ENCODE data around the gene MAPT. TPM values are rescaled to one million over a fixed set of nuclear protein-coding genes. Genes with fewer than 3 reads are reported as not detected.

The MAPT gene
- total and polyA plus RNA-seq, 2 of the 4 experiments (the other 2 are of a cell fraction): 0.18 to 0.19 TPM

- Histone ChIP-seq H3K56ac (ENCODE audit: extremely low read depth, insufficient read depth, low read length) (no peak overlapping the region), H3K23ac (ENCODE audit: low read depth, low read length) (no peak overlapping the region), H2BK5ac (ENCODE audit: low read depth, low read length, poor library complexity, severe bottlenecking) (no peak overlapping the region), H3K4ac (ENCODE audit: low read depth, low read length) (no peak overlapping the region), H3K4me2 (ENCODE audit: low read depth, low read length) (no peak overlapping the region), H3K36me3 (ENCODE audit: control insufficient read depth, insufficient read depth, low read length) (peaks cover 52% of the 10 kb centered on the region), H3K79me1 (ENCODE audit: low read depth in 1 of 2, low read length in 2 of 2) (peaks cover 0 to 29% of the 10 kb centered on the region in 2 experiments; a peak in 2 of 4 replicates), H3K18ac (ENCODE audit: low read depth, low read length) (no peak overlapping the region), H3K27me3 (ENCODE audit: control insufficient read depth, insufficient read depth, low read length) (no peaks in the 10 kb centered on the region), H3K14ac (replicated peaks; ENCODE audit: low read depth, low read length) (no peak overlapping the region), H2BK120ac (ENCODE audit: low read depth, low read length) (no peak overlapping the region), H4K20me1 (ENCODE audit: insufficient read depth, low read length) (peaks cover 12% of the 10 kb centered on the region), H3K9ac (ENCODE audit: low read depth, low read length) (no peak overlapping the region), H3K9me1 (ENCODE audit: insufficient read depth, low read length) (peaks cover 19% of the 10 kb centered on the region), H3K27ac (ENCODE audit: insufficient read depth, low read length) (no peak overlapping the region), H3K4me3 (ENCODE audit: insufficient read depth, low read depth, low read length) (no peak overlapping the region), H2BK20ac (ENCODE audit: low read depth, low read length) (no peak overlapping the region), H4K8ac (ENCODE audit: low read depth in 2 of 2, low read length in 2 of 2) (no peak overlapping the region), H2BK15ac (ENCODE audit: low read depth, low read length) (no peak overlapping the region), H2AK5ac (ENCODE audit: low read depth, low read length) (no peak overlapping the region), H2AK9ac (replicated peaks; ENCODE audit: low read depth, low read length, poor library complexity) (no peak overlapping the region), H4K5ac (ENCODE audit: low read depth, low read length) (no peak overlapping the region), H3K4me1 (ENCODE audit: control insufficient read depth, insufficient read depth, low read length) (no peaks in the 10 kb centered on the region), H2AFZ (replicated peaks; ENCODE audit: low read length, poor library complexity) (no peak overlapping the region), H3K9me3 (ENCODE audit: control insufficient read depth, insufficient read depth, low read length) (no peaks in the 10 kb centered on the region), H4K91ac (ENCODE audit: insufficient read depth, low read depth, low read length) (no peak overlapping the region)
- intact Hi-C loops (cut with micrococcal nuclease) (no loop called here), dilution Hi-C loops (cut with HindIII; ENCODE audit: low sequenced_read_pairs, unreplicated experiment) (no loop called here), in situ Hi-C loops (cut with MboI; ENCODE audit: low sequenced_read_pairs) (no loop called here)
- TF ChIP-seq BHLHE40 (IDR thresholded peaks at IDR 0.05; ENCODE audit: low read depth, low read length) (no peak), ELK1 (IDR thresholded peaks at IDR 0.05; ENCODE audit: borderline replicate concordance, low read depth, low read length) (no peak), RFX5 (IDR thresholded peaks at IDR 0.05; ENCODE audit: low read depth, low read length) (no peak), RAD21 (IDR thresholded peaks at IDR 0.05; ENCODE audit: low read length) (no peak), MXI1 (IDR thresholded peaks at IDR 0.05; ENCODE audit: borderline replicate concordance, low read depth, low read length) (no peak)
- ChIA-PET CTCF (no interaction called here), POLR2A (ENCODE audit: unreplicated experiment) (no interaction called here)
- DNase-seq (no peak), ATAC-seq (ENCODE audit: low read depth) (no peak)
- no CpG with 5 or more reads among the region's 3 CpGs for WGBS, 2 experiments (ENCODE audit: extremely low coverage in 2 of 2, insufficient read length in 1 of 2)
- no TSS peak for BruUV-seq (replicated peaks)
Observed at GRCh38 chr17:46028374-46028773, 134.0 kb downstream of the MAPT start.

Data from IMR-90 (cell line).